ENCODE measurements around the gene RIPK1.
A peak's percentile ranks its signal among the peaks of the same experiment; 100 is the strongest.
"Not testable (repeated sequence)": the region's sequence is repeated elsewhere in the genome, so short reads cannot be mapped to it uniquely, and the experiment has no call there.

The RIPK1 gene

GRCh38 chr6:3046295-3046694, 22.0 kb upstream of the RIPK1 start:
- no peak for DNase-seq

GRCh38 chr6:3048009-3048408, 20.3 kb upstream of the RIPK1 start:
- DNase-seq, result not testable (repeated sequence)

- no peak for DNase-seq
These were observed 15.6 kb upstream of the RIPK1 start for GRCh38 chr6:3052481-3053230.

GRCh38 chr6:3053231-3053508, 15.1 kb upstream of the RIPK1 start:
- DNase-seq, result no peak

GRCh38 chr6:3054229-3055157, 13.8 kb upstream of the RIPK1 start:
- not testable (repeated sequence) for DNase-seq

- DNase-seq, result not testable (repeated sequence)
These were observed 13.2 kb upstream of the RIPK1 start for GRCh38 chr6:3055158-3055499.

- no peak for DNase-seq
These were observed 11.1 kb upstream of the RIPK1 start for GRCh38 chr6:3057063-3057770.

- DNase-seq, result no peak
These were observed 9.3 kb upstream of the RIPK1 start for GRCh38 chr6:3058957-3059356.

GRCh38 chr6:3060092-3060491, 8.2 kb upstream of the RIPK1 start:
- DNase-seq, result not testable (repeated sequence)

- DNase-seq, result no peak
These were observed 6.8 kb upstream of the RIPK1 start for GRCh38 chr6:3061501-3061941.

GRCh38 chr6:3063340-3063732, 5.0 kb upstream of the RIPK1 start:
- not testable (repeated sequence) for DNase-seq

- peak; percentile 90 for DNase-seq
These were observed 4.3 kb upstream of the RIPK1 start for GRCh38 chr6:3063733-3064700.

GRCh38 chr6:3071568-3071967, 3.3 kb downstream of the RIPK1 start:
- no peak for DNase-seq

GRCh38 chr6:3072798-3073197, 4.5 kb downstream of the RIPK1 start:
- DNase-seq, result no peak

GRCh38 chr6:3073382-3073781, 5.1 kb downstream of the RIPK1 start:
- DNase-seq, result no peak

GRCh38 chr6:3075772-3076113, 7.4 kb downstream of the RIPK1 start:
- DNase-seq, result no peak

- DNase-seq, result no peak
These were observed 8.0 kb downstream of the RIPK1 start for GRCh38 chr6:3076320-3076719.

- no peak for DNase-seq
These were observed 9.1 kb downstream of the RIPK1 start for GRCh38 chr6:3077430-3077829.

GRCh38 chr6:3078952-3079351, 10.7 kb downstream of the RIPK1 start:
- not testable (repeated sequence) for DNase-seq

GRCh38 chr6:3079682-3080081, 11.4 kb downstream of the RIPK1 start:
- DNase-seq, result no peak

GRCh38 chr6:3081960-3082359, 13.7 kb downstream of the RIPK1 start:
- DNase-seq, result no peak

GRCh38 chr6:3085074-3085473, 16.8 kb downstream of the RIPK1 start:
- no peak for DNase-seq

Measured in activated CD4-positive, alpha-beta T cell treated with anti-CD3 and anti-CD28 coated beads for 1 hour (primary cell).